Endothelial cell of umbilical vein (primary cell): ENCODE measurements around the gene BCCIP. TPM values are rescaled to one million over a fixed set of nuclear protein-coding genes. Genes with fewer than 3 reads are reported as not detected.

Source experiments
- BruUV-seq: library from RNA; stranded (reverse); fragments of 400-500 nt; replicated peaks from 2 replicates; lab custom pipeline; 2021; lab: Mats Ljungman, UMichigan
- CTCF ChIA-PET: fragments of 300-600, 350-600 bp; sonication (Branson Sonifier 250); formaldehyde crosslinking; loops from one replicate; lab custom pipeline; 2021; ENCODE audit warnings: antibody characterized with exemption, inconsistent platforms; lab: Charles Lee
- POLR2A ChIA-PET: fragments of 300-600, 350-600 bp; sonication (Branson Sonifier 250); formaldehyde crosslinking; loops from one replicate; lab custom pipeline; 2021; ENCODE audit warnings: antibody characterized with exemption, inconsistent platforms; lab: Charles Lee
- DNase-seq: peaks from one replicate; pipeline ENCODE4 v3.0.0-alpha.2; 2011; ENCODE audit warnings: low read depth, low spot score
- FAIRE-seq: peaks from 2 replicates; lab custom pipeline; 2011; peaks lifted over from hg19 to GRCh38; lab: Jason Lieb, UNC
- H2AFZ ChIP-seq: 2 replicates; pipeline ENCODE4 v1.6.0; 2012; ENCODE audit warnings: low read depth, low read length, control low read depth, inconsistent platforms
- H3K27ac ChIP-seq: 2 replicates; pipeline ENCODE4 v1.5.1; 2011; ENCODE audit warnings: low read depth, mild to moderate bottlenecking, control low read depth, low read length, moderate library complexity; ENCODE audit not compliant: insufficient read depth
- H3K27me3 ChIP-seq, 2 experiments: 2 replicates each; pipeline versions ENCODE4 v1.6.0 to v1.6.1; 2011; ENCODE audit warnings: low read length in 2 of 2, mixed read lengths in 1 of 2; ENCODE audit not compliant: control insufficient read depth in 2 of 2, insufficient read depth in 2 of 2
- H3K36me3 ChIP-seq, 2 experiments: 2 replicates in 1 of 2; 3 replicates in 1 of 2; pipeline ENCODE4 v1.5.1; 2011; ENCODE audit warnings: low read length in 2 of 2, mild to moderate bottlenecking in 1 of 2, moderate library complexity in 1 of 2; ENCODE audit not compliant: control insufficient read depth in 2 of 2, insufficient read depth in 2 of 2; ENCODE audit errors: extremely low read depth in 1 of 2
- H3K4me1 ChIP-seq: 3 replicates; pipeline ENCODE4 v1.5.1; 2011; ENCODE audit warnings: mild to moderate bottlenecking, low read length; ENCODE audit not compliant: control insufficient read depth, insufficient read depth; ENCODE audit errors: extremely low read depth
- H3K4me2 ChIP-seq: 2 replicates; pipeline ENCODE4 v1.6.1; 2011; ENCODE audit warnings: low read length, control low read depth, mixed read lengths; ENCODE audit not compliant: insufficient read depth
- H3K4me3 ChIP-seq, 3 experiments: fragments of 200-600 bp in 1 of 3; sonication (generic), shearing (Covaris generic) in 1 of 3; replicated peaks in 1 of 3; 2 replicates each; pipeline ENCODE4 v1.5.1; 2011 to 2016; ENCODE audit warnings: control low read depth in 3 of 3, low read length in 3 of 3, mild to moderate bottlenecking in 2 of 3, inconsistent platforms in 1 of 3, low read depth in 1 of 3, moderate library complexity in 1 of 3; ENCODE audit not compliant: insufficient read depth in 1 of 3
- H3K79me2 ChIP-seq: 2 replicates; pipeline ENCODE4 v1.6.0; 2012; ENCODE audit warnings: low read length, inconsistent platforms; ENCODE audit not compliant: control insufficient read depth, insufficient read depth
- H3K9ac ChIP-seq: replicated peaks from 2 replicates; pipeline ENCODE3; 2011; ENCODE audit warnings: low read length, control low read depth; ENCODE audit not compliant: insufficient read depth; ENCODE audit errors: extremely low read depth
- H3K9me1 ChIP-seq: replicated peaks from 3 replicates; pipeline ENCODE4 v1.6.0; 2011; ENCODE audit warnings: mild to moderate bottlenecking, low read length; ENCODE audit not compliant: control insufficient read depth, insufficient read depth; ENCODE audit errors: extremely low read depth
- H3K9me3 ChIP-seq: replicated peaks from 2 replicates; pipeline ENCODE4 v1.5.1; 2012; ENCODE audit warnings: low read length, inconsistent platforms; ENCODE audit not compliant: control insufficient read depth, insufficient read depth
- H4K20me1 ChIP-seq: replicated peaks from 2 replicates; pipeline ENCODE3; 2011; ENCODE audit warnings: mild to moderate bottlenecking, low read length; ENCODE audit not compliant: control insufficient read depth, insufficient read depth; ENCODE audit errors: extremely low read depth
- EZH2 ChIP-seq: IDR thresholded peaks from 2 replicates; pipeline ENCODE4 v1.6.1; 2012; ENCODE audit warnings: borderline replicate concordance, low read depth, mild to moderate bottlenecking, moderate library complexity, low read length, inconsistent platforms; ENCODE audit not compliant: severe bottlenecking
- FOS ChIP-seq: IDR thresholded peaks from 2 replicates; pipeline ENCODE4 v1.6.1; 2011; ENCODE audit warnings: mild to moderate bottlenecking, low read length, moderate library complexity, borderline replicate concordance; ENCODE audit not compliant: insufficient read depth
- GATA2 ChIP-seq: IDR thresholded peaks from 2 replicates; pipeline ENCODE4 v1.7.0; 2011; ENCODE audit warnings: low read depth, mild to moderate bottlenecking, moderate library complexity, mixed read lengths, low read length; ENCODE audit not compliant: insufficient read length, insufficient read depth
- JUN ChIP-seq: IDR thresholded peaks from 2 replicates; pipeline ENCODE4 v1.6.1; 2011; ENCODE audit warnings: borderline replicate concordance, low read depth; ENCODE audit not compliant: insufficient read length, insufficient read depth
- MYC ChIP-seq: IDR thresholded peaks from one replicate; pipeline ENCODE4 v1.6.1; 2011; ENCODE audit warnings: mild to moderate bottlenecking, low read depth, low read length
- POLR2A ChIP-seq: IDR thresholded peaks from 2 replicates; pipeline ENCODE4 v1.6.1; 2012; ENCODE audit warnings: low read depth, mild to moderate bottlenecking, control low read depth, low read length
- dilution Hi-C: fragments of 300-500 bp; cut with MboI; formaldehyde crosslinking; loops from one replicate; pipeline ENCODE4 v1.15.0; 2019; ENCODE audit warnings: low sequenced_read_pairs; ENCODE audit not compliant: extremely low pct_ligation_motif_present
- intact Hi-C: fragments of 100-400 bp; cut with micrococcal nuclease; formaldehyde crosslinking; loops from one replicate; pipeline ENCODE4 v1.10.0; 2022
- polyA plus RNA-seq, 4 experiments: library from polyadenylated mRNA; depleted of rRNA in 3 of 4; stranded (reverse) in 3 of 4; unstranded in 1 of 4; fragments of >200 nt; gene quantifications; 2 replicates each; pipeline versions ENCODE4 v1.2.1 to v1.2.3, GENCODE V29; 2011 to 2012; ENCODE audit warnings: missing spikeins in 1 of 4
- total RNA-seq: library from RNA; stranded (reverse); gene quantifications from 2 replicates; pipeline ENCODE4 v1.2.3, GENCODE V29; 2021
- TF ChIP-seq, protein P1 (sequence below): IDR thresholded peaks from 2 replicates; pipeline ENCODE4 v1.6.1; 2011; ENCODE audit not compliant: insufficient read depth, insufficient read length

BCCIP gene
- total and polyA plus RNA-seq, 2 donors (not counting 3 experiments of a cell fraction or from before 2014, with no cell fraction given) = 14.5 to 73.5 TPM

DNA sequence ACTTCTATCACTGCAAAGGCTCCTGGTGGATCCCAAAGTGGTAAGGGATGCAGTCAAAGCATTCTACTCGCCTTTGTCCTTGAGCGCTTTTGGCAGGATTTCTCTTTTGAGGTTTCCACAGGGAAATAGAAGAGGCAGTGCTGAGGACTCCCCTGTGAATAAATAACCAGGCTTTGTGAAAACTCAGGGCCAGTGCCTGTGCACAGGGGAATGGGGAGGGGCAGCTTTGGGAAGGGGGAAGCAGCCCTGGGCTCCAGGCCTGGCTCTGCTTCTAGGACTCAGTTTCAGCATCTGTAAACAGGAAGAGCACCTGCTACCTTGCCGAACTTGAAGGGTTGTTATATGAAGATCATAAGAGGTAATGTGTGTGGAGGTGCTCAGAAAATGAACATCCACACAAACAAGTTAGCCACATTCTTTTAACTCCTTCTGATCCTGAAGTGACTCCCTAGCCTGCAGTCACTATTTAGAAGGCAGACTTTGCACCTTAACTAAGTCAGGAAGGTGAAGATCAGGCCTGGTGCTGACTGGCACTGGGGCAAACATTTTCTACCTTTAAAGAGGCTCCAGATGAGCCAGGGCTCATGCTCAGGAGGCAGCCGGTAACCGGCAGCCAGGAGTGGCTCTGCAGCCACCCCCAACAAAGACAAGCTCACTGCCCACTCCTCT is 25.2 kb upstream of the BCCIP start:
- no peaks in the 10 kb centered on the region for H3K4me1 ChIP-seq
- H3K9me1 ChIP-seq = no peaks in the 10 kb centered on the region
- DNase-seq (no peak), FAIRE-seq (no peak)
- H3K79me2 ChIP-seq = no peaks in the 10 kb centered on the region
- TF ChIP-seq POLR2A = no peak
- no peak for TF ChIP-seq JUN
- TF ChIP-seq, protein P1, sequence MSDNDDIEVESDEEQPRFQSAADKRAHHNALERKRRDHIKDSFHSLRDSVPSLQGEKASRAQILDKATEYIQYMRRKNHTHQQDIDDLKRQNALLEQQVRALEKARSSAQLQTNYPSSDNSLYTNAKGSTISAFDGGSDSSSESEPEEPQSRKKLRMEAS = no peak
- TF ChIP-seq EZH2 = no peak
- H3K9me3 ChIP-seq = no peaks in the 10 kb centered on the region
- H4K20me1 ChIP-seq = no peaks in the 10 kb centered on the region
- H3K9ac ChIP-seq = no peak overlapping the region
- H3K27me3 ChIP-seq = no peaks in the 10 kb centered on the region
- CTCF ChIA-PET = no interaction called here
- H2AFZ ChIP-seq = no peak overlapping the region
- dilution Hi-C loops = no loop called here
- intact Hi-C loops = no loop called here
- H3K4me3 ChIP-seq = no peak overlapping the region
- BruUV-seq = no TSS peak
- peaks cover 2 to 17% of the 10 kb centered on the region in 2 experiments for H3K36me3 ChIP-seq
- H3K27ac ChIP-seq = no peak overlapping the region
- no peak overlapping the region for H3K4me2 ChIP-seq
- POLR2A ChIA-PET = no interaction called here

DNA sequence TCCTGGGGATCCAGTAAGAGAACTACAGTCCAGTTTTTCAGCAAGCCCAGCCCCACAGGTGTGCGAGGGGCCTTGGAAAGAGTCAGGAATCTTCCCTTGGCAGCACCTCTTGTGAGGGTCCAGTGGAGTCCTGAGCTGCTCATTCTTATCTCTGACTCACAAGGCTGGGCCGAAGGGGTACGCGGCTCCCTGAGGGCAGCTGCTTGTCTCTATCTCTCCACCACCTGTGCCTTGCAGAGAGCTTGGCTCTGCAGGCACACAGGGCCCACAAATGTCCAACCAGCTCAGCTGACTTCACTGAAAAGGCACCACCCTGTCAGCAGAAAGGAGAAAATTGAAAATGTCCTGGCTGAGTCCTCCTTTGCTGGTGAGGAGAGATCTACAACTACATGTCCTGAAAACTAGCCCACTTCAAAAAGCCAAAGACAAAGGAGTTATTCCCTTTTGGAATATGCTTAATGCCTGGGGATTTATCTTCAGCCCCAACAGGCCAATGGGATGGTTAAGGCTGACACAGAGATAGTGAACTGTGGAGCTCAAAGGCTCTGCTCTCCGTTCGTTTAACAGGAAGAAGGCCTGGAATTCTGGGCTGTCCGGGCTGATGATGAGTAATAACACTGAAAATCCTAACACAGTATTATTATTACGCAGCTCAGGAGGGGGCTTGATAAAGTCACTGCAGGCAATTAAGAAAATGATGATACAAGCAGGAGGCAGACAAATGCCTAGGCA is 23.7 kb upstream of the BCCIP start:
- Histone ChIP-seq H4K20me1 (no peaks in the 10 kb centered on the region), H3K4me1 (no peaks in the 10 kb centered on the region), H3K9ac (no peak overlapping the region), H3K36me3 (peaks cover 0 to 8% of the 10 kb centered on the region in 2 experiments), H3K9me3 (no peaks in the 10 kb centered on the region), H3K4me3 (no peak overlapping the region), H3K27me3 (no peaks in the 10 kb centered on the region), H3K79me2 (no peaks in the 10 kb centered on the region), H3K9me1 (no peaks in the 10 kb centered on the region), H3K27ac (no peak overlapping the region), H2AFZ (no peak overlapping the region), H3K4me2 (no peak overlapping the region)
- TF ChIP-seq EZH2 (no peak), FOS (no peak), POLR2A (no peak), MYC (no peak), GATA2 (no peak), JUN (no peak)
- TF ChIP-seq, protein P1 = no peak
- FAIRE-seq = no peak
- intact Hi-C loops = no loop called here
- ChIA-PET POLR2A (no interaction called here), CTCF (no interaction called here)
- dilution Hi-C loops = no loop called here
- BruUV-seq = no TSS peak
- no peak for DNase-seq
